Astrocyte (in vitro differentiated cells and primary cell): ENCODE measurements around the gene GLP2R.

Experiments used
- CTCF ChIP-seq: IDR thresholded peaks from 2 replicates; pipeline ENCODE4 v1.5.1; 2011; ENCODE audit warnings: low read depth, mild to moderate bottlenecking, inconsistent platforms, low read length, moderate library complexity; ENCODE audit not compliant: insufficient read depth
- EZH2 ChIP-seq: IDR thresholded peaks from 2 replicates; pipeline ENCODE4 v1.6.1; 2012; ENCODE audit warnings: mild to moderate bottlenecking, low read length, inconsistent platforms; ENCODE audit not compliant: insufficient read depth

GRCh38 chr17:9802294-9802693 is 23.4 kb upstream of the GLP2R start:
- no peak for TF ChIP-seq EZH2
- no peak for TF ChIP-seq CTCF
